MV-4-11 (cell line): Measurements from ENCODE around the gene OTUD4.
"Not testable (repeated sequence)": the region's sequence is repeated elsewhere in the genome, so short reads cannot be mapped to it uniquely, and the experiment has no call there.

Experiments
- DNase-seq: peaks from one replicate; lab custom pipeline; 2025; lab: John Stamatoyannopoulos, UW

OTUD4 gene

DNA sequence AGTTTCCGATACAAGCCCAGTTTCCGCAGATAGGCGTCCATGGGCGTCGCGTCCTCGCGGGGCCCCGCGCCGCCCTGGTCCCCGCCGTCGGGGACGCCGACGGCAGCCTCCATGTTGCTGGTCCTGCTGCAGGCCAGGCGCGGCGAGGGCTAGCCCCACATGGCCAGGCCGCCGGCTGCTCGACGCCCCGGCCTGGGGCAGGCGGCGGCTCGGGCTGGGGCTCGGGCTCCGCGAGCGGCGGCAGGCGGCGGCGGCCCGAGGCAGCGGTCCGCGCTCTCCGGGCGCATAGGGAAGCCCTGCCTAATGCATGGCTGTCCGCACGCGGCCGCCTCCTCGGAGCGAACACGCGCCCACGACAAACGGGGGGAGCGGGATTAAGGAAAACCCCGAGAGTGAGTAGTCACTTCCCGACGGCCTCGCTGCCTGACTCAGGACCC is 510 bp downstream of the OTUD4 start:
- peak; percentile 48 for DNase-seq

DNA sequence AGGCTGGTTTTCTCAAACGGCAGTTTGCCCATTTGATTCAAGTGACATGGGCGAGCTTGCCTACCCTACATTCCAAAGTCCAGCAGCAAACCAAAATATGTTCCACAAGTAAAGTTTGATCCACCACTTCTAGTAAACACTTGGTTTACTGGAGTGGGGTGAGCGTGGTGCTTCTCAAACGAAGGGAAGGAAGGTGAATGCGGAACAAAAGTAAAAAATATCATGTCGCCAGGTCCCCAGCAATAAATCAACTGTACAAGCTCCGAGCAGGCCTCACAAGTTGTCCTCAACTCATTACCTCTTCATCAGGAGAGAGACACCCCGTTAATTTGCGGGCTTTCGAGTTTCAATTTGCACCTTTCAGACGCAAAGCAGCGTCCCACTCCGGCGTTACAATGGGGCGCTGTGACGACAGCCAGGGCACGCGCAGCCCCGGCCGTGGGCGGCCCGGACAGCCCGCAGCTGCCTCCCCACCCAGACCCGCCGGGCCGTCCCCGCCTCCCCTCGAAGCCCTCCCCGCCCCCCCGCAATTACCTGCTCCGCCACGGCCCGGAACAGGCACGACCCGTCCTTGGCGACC is 1.0 kb downstream of the OTUD4 start:
- peak; percentile 47 for DNase-seq

DNA sequence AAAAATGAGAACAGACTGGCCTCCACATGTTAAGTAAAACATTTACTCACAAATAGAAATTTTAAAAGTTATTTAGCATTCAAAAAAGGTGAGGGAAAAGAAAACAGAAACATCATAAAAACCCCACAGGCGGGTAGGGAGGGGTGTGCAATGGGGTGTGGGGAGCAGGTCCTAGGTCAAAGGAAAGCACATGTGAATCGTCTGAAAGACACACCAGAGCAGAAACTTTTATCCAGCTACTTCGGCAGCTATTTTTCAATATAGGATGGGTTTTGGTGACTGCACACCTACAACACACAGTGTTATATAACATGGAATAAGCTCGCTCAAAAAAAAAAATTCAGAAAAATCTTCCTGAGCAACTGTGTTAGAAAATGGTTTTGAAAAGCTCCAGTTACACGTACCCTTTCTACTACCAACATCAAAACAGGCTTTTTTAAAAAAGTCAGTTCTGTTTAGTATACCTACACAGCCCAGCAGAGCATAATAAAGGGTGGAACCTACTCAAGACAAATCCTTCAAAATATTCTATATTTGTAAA is 1.6 kb downstream of the OTUD4 start:
- no peak for DNase-seq

DNA sequence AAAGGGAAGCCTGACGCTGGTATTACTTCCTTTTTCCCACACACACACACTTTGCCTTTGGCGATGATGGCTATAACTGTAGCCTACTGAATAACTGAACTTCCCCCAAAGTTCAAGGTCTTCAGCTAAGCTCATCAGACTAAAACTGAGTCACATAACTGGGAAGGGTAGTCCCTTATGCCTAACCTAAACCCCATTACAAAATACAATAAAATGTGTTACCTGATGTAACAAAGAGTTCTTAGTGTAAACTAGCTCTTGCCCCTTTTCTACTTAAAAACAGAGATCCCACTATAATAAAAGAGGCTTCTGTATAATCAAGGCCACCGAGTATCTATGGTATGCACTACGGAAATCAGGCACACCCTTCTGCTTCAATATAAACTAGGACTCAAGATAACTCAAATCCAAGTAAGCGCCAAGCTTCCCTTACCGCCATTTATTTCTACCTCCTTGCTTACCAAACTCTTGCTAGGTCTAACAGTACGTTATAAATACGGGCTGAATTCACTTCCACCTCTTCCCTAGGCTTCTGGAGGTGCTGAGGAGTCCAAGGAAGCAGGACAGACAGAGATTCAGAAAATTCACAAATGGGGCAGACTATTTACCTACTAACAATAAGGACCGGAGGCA is 2.4 kb downstream of the OTUD4 start:
- peak; percentile 82 for DNase-seq

DNA sequence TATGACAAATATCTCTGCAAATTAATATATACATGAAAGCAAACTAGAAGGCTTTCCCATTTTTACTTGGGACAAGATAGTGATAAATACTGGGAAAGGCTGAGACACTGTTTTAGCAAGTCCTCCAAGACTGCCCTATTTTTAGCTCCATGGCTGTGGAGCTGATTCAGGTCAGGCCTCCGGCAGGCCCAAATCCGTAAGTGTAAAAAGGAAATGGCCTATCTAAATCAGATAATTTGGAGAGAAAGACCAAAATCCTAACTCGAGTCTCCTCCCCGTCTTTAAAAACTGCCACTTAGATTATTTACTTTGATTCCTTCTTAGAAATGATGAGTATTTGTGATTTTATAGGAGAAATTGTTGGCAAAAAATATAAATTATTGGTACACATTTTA is 2.9 kb downstream of the OTUD4 start:
- peak; percentile 61 for DNase-seq

DNA sequence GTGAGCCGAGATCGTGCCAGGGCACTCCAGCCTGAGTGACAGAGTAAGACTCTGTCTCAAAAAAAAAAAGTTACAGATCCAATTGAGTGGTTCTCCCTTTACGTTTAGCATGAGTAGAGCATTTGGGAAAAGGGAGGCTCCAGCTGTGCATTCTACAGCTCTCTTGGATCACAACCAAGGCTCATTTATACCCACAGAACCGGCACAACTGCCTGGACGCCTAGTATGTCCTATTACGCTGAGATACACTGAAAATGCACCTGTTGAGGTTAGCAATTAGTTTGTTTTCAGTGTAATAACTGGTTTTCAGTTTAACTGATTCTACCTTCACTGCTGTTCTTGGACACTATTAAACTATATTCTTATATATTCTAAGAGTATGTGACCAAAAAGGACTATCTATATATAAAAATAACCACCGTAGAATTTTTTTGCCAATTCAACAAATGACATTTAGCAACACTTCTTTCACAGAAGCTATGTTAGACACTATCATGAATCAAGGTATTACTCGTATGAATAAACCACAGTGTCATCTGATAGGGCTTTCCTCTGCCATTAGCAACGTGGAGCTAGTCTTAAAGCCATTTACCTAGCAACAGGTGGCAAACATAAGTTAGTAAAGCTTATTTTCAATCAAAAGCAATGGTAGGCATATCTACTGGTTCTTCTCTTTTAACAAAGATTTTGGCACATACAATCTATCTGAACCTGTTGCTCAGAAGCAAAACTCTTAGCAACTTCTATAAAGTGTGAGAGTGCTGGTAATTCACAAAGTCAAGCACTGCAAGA is 3.6 kb downstream of the OTUD4 start:
- DNase-seq = no peak

DNA sequence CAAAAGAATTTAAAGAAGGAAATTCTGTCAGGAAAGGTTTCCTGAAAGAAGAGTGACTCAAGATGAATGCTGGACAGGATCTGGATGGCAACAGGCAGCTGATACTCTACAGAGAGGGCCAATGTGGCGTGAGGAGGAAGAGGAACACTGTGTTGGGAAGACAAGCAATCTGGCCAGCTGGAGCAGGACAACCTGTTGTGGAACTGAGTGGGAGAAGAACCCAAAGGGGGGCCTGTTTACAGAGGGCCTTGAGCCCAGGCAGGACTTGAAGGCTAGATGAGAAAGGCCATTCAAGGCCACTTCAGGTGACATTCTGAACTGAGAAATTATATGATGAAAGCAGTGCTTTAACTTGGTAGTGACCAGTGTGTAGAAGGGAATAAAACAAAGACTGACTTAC is 8.5 kb downstream of the OTUD4 start:
- no peak for DNase-seq

DNA sequence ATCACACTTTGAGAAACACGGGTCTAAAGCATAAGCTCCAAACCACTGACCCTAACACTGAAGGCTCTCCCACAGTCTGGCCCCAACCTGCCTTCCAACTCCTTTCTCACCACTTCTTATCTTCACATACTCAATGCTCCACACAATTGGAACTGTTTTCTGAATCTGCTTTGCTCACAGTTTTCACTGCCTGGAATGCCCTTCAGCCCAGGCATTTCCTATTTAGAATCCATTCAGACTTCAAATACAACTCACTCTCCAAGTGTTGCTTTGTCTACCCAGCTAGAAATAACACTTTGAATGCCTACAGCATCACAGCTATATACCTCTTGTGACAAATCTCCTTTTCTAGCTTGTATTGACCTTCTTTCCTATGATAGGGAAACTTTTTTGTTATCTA is 10.2 kb downstream of the OTUD4 start:
- no peak for DNase-seq

DNA sequence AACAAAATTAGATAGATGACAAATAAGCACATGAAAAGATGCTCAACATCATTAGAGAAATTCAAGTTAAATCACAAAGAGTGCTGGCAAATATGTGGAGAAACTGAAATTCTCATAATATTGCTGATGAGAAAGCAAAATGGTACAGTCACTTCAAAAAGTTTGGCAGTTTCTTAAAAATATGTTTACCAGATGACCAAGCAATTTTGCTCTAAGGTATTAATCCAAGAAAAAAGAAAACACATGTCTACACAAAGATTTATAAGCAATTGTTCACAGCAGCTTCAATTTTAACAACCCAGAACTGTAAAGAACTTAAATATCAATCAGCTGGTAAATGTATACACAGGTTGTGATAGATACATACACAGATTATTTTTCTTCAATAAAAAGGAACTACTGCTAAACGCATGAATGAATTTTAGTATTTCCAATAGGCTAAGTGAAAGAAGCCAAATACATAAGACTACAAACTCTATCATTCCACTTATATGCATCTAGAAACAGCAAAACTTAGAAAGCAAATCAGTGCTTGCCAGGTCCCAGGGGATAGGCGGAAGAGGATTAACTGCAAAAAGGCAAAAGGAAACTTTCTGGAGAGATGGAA is 11.7 kb downstream of the OTUD4 start:
- DNase-seq = no peak

DNA sequence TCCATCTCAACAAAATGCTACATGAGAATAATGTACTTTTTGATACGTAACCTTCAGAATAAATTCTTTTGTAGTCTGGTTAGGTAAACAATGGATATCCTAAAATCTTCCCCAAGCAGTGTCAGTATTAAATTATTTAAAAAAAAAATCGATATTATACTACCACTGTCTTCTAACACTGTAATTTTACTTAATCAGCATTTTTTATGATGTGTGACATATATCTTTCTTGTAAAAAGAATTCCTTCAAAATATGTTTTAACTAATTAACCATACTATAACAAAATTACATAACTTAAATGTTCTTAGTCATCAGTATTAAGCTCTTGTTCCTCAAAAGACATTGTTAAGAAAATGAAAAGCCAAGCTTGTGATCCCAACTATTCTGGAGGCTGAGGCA is 12.5 kb downstream of the OTUD4 start:
- DNase-seq = no peak

DNA sequence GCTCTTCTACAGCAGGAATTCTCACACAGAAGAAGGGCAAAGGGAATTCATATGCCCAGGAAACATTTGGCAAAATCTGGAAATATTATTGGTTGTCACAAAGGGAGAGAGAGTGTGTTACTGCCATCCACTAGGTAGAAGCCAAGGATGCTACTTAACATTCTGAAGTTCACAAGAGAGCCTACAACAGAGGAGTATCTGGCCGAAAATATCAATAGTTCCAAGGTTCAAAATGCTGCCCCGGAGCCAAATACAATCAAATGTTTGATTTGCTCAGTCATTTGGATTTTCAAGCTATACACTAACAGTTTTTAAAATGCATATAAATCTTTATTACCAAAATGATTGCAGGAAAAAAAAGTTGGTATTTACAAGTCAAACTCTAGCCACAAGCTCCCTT is 18.8 kb downstream of the OTUD4 start:
- no peak for DNase-seq

DNA sequence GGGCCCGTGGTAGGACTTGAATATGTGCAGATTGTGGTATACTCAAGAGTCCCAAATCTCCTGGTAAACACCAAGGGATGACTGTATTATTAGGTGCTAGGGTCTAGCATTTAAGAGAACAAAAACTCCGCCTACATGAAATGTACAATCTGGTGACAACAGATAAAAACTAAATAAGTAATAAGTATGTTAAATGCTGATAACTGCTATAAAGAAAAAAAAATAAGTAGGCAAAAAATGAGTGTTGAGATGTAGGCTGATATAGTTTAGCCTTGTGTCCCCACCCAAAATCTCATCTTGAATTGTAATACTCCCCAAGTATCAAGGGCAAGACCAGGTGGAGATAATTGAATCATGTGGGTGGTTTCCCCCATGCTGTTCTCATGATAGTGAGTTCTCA is 23.4 kb downstream of the OTUD4 start:
- no peak for DNase-seq

DNA sequence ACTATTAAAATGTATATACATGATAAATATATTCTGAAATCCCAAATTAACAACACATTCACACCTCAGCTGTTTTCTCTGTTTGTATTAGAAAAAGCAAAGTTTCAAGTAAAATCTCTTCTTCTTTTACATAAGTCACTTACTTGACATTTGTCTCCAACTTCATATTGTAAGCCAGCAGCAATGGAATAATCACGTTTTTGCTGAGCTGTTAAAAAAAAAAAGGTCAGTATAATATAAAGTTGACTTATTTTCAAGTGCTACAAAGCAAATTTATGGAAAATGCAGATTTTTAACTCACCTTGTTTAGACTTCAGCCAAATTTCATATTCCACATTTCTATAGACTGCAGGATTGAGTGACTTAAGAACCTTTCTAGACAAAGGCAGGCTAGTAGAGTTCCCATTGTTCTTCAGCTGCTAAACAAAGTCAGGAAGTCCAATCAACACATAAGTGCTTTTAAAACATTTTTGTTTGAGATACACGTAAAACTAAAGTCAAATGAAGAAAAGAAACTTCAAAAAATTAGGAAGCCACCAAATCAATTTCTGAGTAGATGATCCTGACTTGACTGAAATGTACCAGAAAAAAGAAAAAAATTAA is 25.0 kb downstream of the OTUD4 start:
- DNase-seq = no peak

DNA sequence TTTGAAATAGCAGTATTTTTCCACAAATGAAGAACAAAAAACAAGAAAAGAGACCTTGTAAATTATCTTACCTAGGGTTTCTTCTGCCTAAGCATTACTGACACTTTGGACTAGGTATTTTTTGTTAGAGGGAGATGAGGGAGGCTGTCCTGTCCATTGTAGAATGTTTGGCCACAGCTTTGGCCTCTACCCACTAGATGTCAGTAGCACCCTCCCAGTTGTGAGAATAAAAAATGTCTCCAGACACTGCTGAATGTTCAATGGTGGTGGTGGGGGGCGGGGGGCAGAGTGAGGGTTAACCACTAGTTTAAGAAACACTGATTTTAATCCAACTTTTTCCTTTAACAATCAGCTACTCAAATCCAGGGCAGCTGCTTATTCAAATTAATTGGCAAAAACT is 25.8 kb downstream of the OTUD4 start:
- peak; percentile 14 for DNase-seq

DNA sequence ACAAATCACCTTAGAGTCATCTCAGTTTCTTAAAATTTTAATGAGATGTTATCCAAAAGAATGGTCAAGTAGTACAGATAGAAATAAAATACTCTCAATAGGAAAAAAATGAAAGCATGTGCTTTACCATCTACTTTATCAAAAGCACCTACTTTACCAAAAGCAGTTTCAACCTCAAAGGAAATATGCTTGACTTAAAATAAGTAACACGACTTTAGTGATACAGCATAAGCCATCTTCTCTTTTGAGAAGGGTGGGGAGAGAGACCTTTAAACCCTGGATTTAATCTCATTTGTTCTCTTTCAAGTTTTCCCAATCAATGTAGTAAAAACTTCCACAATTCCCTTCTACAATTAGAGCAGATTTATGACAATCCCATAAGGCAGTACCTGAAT is 26.5 kb downstream of the OTUD4 start:
- no peak for DNase-seq

DNA sequence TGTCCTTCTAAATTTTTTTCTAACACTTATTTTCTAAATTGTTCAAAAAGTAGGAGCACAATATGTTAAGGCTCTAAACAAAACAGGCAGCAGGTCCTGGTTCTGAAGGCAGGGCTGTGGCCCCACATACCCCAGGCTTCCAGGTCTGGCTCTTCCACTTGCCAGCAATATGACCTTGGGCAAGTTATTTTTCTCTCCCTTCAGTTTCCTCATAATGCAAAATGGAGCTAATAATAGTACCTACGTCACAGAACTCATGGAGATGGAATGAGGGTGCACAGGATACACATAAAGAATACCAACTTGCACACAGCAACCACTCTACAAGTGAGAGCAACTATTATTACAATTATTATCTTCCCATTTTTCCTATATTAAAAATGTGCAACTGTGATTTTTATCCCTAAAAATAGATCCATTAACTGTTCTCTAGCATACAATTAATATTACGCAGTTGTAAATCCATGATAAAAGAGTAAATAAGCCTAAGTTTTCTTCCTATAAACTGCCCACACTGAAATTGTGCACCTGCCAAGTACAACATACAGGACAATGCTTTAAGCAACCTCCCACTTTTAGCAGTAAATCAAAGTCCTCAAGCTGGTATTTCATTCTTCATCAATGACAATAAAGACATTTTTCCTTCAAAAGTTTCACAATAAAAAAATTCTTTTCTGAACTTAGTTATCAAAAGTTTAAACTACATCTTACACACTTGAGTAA is 27.0 kb downstream of the OTUD4 start:
- DNase-seq = no peak

DNA sequence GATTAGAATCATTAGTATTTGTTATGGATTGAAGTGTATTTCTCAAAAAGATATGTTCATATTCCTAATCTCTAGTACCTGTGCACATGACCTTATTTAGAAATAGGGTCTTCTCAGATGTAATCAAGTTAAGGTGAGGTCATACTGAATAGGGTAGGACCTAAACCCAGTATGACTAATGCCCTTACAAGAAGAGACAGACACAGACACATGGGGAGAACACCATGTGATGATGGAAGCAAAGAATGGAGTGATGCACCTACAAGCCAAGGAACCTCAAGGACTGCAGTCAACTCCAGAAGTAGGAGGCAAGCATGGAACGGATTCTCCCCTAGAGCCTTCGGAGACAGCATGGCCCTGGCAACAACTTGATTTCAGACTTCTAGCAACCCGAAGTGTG is 31.4 kb downstream of the OTUD4 start:
- no peak for DNase-seq

DNA sequence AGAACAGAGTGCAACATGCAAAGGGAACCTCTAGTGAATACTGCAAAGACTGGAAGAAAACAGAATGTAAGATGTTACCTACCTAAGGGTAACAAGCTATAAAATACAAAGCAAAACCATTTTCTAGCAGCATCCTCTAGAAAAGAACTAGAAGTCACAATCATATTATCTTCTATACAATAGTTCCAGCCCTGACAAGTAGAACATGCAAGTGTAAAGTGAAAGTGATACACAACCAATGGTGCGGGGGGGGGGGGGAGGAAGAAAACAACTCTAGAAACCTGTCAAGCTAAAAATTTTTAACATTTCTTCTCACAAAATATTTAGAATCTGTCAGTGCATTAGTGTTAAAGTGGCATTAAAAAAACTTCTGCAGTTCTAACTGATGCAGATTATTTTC is 44.2 kb downstream of the OTUD4 start:
- not testable (repeated sequence) for DNase-seq

DNA sequence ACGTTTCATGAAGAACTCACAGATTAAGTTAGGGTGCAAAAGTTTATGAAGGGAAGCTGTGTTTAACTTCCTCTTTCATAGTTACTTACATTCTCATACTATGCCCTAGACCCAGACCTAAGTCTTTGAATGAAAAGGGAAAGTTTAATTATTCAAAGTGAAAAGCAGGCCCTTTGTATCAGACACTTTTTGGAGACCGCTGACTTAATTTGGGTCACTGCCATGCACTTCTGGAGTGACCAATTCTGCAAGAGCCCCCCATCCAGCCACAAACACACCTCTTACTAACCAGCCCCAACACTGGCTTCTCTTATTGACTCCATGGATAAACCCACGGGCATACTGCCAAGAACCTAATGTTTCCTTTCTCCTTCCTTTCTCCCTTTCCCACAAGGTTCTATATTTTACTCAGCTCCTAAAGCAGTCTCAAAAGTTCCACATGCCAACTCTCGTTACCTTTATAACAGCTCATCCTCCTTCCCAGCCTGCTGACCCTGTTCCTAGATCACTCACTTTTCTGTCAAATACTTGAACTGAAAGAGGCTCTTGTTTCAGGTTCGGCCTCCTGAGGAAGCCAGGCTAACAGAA is 47.8 kb downstream of the OTUD4 start:
- peak; percentile 67 for DNase-seq

DNA sequence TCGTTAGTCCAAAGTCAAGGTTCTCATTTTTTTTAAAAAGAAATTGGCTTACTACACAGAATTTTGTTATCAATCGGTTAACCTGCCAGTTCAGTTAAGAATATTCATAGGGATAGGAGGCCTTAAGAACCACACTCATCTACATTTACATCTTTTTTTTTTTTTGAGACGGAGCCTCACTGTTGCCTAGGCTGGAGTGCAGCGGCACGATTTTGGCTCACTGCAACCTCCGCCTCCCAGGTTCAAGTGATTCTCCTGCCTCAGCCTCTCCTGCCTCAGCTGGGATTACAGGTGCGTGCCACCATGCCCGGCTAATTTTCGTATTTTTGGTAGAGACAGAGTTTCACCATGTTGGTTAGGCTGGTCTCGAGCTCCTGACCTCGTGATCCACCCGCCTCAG is 48.5 kb downstream of the OTUD4 start:
- no peak for DNase-seq

DNA sequence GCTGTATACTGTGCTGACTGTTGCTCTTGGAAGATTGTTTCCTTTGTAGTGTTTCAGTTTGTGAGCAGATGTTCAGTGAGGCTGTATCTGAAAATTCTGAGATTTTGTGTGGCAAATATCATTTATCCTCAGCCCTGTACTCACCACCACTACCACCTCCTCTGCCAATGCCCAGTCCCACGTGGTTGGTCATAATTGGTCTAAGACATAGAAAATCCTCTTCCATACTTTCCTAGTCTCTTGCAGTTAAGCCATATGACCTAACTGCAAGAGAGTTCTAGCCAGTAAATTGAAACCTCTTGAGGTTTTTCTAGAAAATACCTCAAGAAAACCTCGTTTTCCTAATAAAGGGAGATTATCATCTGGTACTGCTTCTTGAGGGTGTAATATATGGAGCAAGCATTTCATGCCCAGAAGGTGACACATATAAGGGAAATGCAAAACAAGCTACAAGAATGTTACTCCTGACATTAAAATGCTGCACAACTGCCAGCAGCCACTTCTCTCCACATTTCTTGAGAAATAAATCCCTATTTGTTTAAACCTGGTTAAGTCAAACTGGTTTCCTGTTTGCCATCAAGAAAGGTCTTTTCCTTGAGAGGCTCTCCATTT is 49.5 kb downstream of the OTUD4 start:
- peak; percentile 37 for DNase-seq
